GM12874 (cell line): ENCODE data around the gene RXRA.

Experiments
- CTCF ChIP-seq: IDR thresholded peaks from 2 replicates; pipeline ENCODE4 v1.5.1; 2011; ENCODE audit warnings: low read depth, mild to moderate bottlenecking, control low read depth, low read length, moderate library complexity; ENCODE audit not compliant: insufficient read depth

Gene RXRA

GRCh38 chr9:134378901-134379338 is 52.7 kb downstream of the RXRA start:
- TF ChIP-seq CTCF: no peak

- TF ChIP-seq CTCF: no peak
These were observed 53.6 kb downstream of the RXRA start for GRCh38 chr9:134379831-134380365.

GRCh38 chr9:134380542-134381271 is 54.5 kb downstream of the RXRA start:
- no peak for TF ChIP-seq CTCF

GRCh38 chr9:134381272-134381661 is 55.0 kb downstream of the RXRA start:
- TF ChIP-seq CTCF: no peak

GRCh38 chr9:134381671-134382516 is 55.6 kb downstream of the RXRA start:
- TF ChIP-seq CTCF: peak; percentile 74

- no peak for TF ChIP-seq CTCF
These were observed 56.5 kb downstream of the RXRA start for GRCh38 chr9:134382733-134383132.

GRCh38 chr9:134383148-134383547 is 56.9 kb downstream of the RXRA start:
- no peak for TF ChIP-seq CTCF
